ENCODE results near the gene PPP2R2B. TPM values are rescaled to one million over a fixed set of nuclear protein-coding genes. Genes with fewer than 3 reads are reported as not detected.

PPP2R2B gene
- total RNA-seq: not detected in 2 replicates

DNA sequence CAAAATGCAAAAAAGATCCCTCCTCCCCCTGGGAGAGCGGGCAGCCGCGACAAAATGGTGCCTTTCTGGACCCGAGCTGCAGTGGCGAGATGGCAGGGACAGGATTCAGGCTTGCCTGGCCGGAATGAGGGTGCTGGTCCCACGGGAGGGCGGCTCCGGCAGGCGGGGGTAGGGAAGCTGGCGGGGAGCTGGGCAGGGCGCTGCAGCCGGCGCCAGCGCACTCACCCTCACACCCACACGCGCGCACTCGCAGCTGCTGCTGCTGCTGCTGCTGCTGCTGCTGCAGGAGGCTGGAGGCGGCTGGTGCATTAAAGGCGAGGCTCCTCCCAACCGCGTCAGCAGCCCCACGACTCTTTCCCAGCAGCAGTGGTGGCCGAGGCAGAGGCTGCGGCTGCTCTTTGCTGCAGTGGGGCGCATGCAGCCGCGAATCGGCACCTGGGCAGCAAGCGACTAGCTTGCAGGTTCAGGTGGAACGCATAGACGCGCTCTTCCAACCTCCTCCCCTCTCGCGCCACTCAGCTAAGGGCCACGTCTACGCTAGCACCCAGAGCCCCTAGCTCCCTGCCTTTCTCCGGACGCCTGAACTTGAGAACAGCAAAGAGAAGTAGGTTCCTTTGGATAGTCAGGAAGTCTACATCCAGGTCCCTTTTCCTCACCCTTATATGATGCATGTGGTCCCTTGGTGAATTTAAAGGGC lies at the start of gene PPP2R2B:
TSS of gene PPP2R2B (minus strand) at position 282 of the 697 bp plus-strand sequence.

Data from bladder microvascular endothelial cell (primary cell).